GM19467 (cell line): Measurements from ENCODE around the gene TAPBPL.

Experiments
- ATAC-seq: cut with Tn5 transposase; IDR thresholded peaks from one replicate; pipeline ENCODE4 v1.9.1; 2021; ENCODE audit warnings: mild to moderate bottlenecking, moderate library complexity; ENCODE audit not compliant: unreplicated experiment

The TAPBPL gene

GRCh38 chr12:6435961-6436715, 15.7 kb upstream of the TAPBPL start:
- ATAC-seq, result no peak

- ATAC-seq, result no peak
Measured at GRCh38 chr12:6437586-6437985, 14.3 kb upstream of the TAPBPL start.

GRCh38 chr12:6438345-6438744, 13.5 kb upstream of the TAPBPL start:
- ATAC-seq, result no peak

GRCh38 chr12:6440391-6440790, 11.5 kb upstream of the TAPBPL start:
- ATAC-seq, result no peak

GRCh38 chr12:6442836-6443235, 9.0 kb upstream of the TAPBPL start:
- no peak for ATAC-seq

- ATAC-seq, result no peak
Measured at GRCh38 chr12:6443361-6443983, 8.4 kb upstream of the TAPBPL start.

GRCh38 chr12:6444031-6444430, 7.8 kb upstream of the TAPBPL start:
- no peak for ATAC-seq

- ATAC-seq, result no peak
Measured at GRCh38 chr12:6444704-6445688, 6.8 kb upstream of the TAPBPL start, which contains the start of gene CD27. TSS of gene CD27 (plus strand) at chr12:6444955. CDS start at chr12:6445096, 141 bp downstream.

GRCh38 chr12:6450091-6450868, 1.6 kb upstream of the TAPBPL start:
- ATAC-seq, result no peak

- ATAC-seq, result no peak
Measured at GRCh38 chr12:6450869-6451347, 934 bp upstream of the TAPBPL start.

- ATAC-seq, result no peak
Measured at GRCh38 chr12:6452245-6452943, 552 bp downstream of the TAPBPL start.

GRCh38 chr12:6452944-6453630, 1.2 kb downstream of the TAPBPL start:
- no peak for ATAC-seq

- ATAC-seq, result no peak
Measured at GRCh38 chr12:6457220-6457945, 5.5 kb downstream of the TAPBPL start.

- no peak for ATAC-seq
Measured at GRCh38 chr12:6458281-6459003, 6.6 kb downstream of the TAPBPL start.

GRCh38 chr12:6459004-6459337, 7.1 kb downstream of the TAPBPL start:
- ATAC-seq, result no peak

GRCh38 chr12:6460751-6461371, 9.0 kb downstream of the TAPBPL start:
- ATAC-seq, result no peak

GRCh38 chr12:6461401-6462233, 9.8 kb downstream of the TAPBPL start:
- peak; percentile 67 for ATAC-seq
